OCI-M2 (cell line): Measurements from ENCODE around the gene TRAF3IP1.

Experiments used
- DNase-seq: peaks from one replicate; lab custom pipeline; 2025; ENCODE audit not compliant: unreplicated experiment; lab: John Stamatoyannopoulos, UW

Gene TRAF3IP1

GRCh38 chr2:238378230-238379095, 58.1 kb downstream of the TRAF3IP1 start:
- DNase-seq, result no peak

- DNase-seq, result no peak
Measured at GRCh38 chr2:238379096-238379810, 58.9 kb downstream of the TRAF3IP1 start.

GRCh38 chr2:238380336-238380735, 60.0 kb downstream of the TRAF3IP1 start:
- no peak for DNase-seq

- DNase-seq, result no peak
Measured at GRCh38 chr2:238380785-238381184, 60.5 kb downstream of the TRAF3IP1 start.

- DNase-seq, result no peak
Measured at GRCh38 chr2:238381341-238382115, 61.2 kb downstream of the TRAF3IP1 start.

- no peak for DNase-seq
Measured at GRCh38 chr2:238382381-238382781, 62.1 kb downstream of the TRAF3IP1 start.

GRCh38 chr2:238383135-238383534, 62.8 kb downstream of the TRAF3IP1 start:
- no peak for DNase-seq

- no peak for DNase-seq
Measured at GRCh38 chr2:238383743-238384380, 63.5 kb downstream of the TRAF3IP1 start.

- DNase-seq, result no peak
Measured at GRCh38 chr2:238387332-238387731, 67.0 kb downstream of the TRAF3IP1 start.

- no peak for DNase-seq
Measured at GRCh38 chr2:238388794-238389193, 68.5 kb downstream of the TRAF3IP1 start.

- no peak for DNase-seq
Measured at GRCh38 chr2:238389988-238390589, 69.8 kb downstream of the TRAF3IP1 start.

- no peak for DNase-seq
Measured at GRCh38 chr2:238391042-238391689, 70.8 kb downstream of the TRAF3IP1 start.

GRCh38 chr2:238396663-238397062, 76.3 kb downstream of the TRAF3IP1 start:
- no peak for DNase-seq

GRCh38 chr2:238397356-238397755, 77.0 kb downstream of the TRAF3IP1 start:
- no peak for DNase-seq

- DNase-seq, result no peak
Measured at GRCh38 chr2:238398577-238398976, 78.3 kb downstream of the TRAF3IP1 start.

GRCh38 chr2:238399094-238399493, 78.8 kb downstream of the TRAF3IP1 start:
- DNase-seq, result no peak

- DNase-seq, result no peak
Measured at GRCh38 chr2:238401551-238401950, 81.2 kb downstream of the TRAF3IP1 start.

- no peak for DNase-seq
Measured at GRCh38 chr2:238403632-238404405, 83.5 kb downstream of the TRAF3IP1 start.
